CD4-positive, alpha-beta T cell treated with Interleukin-17A for 1 hour (primary cell): Measurements from ENCODE around the gene MT1G.
"Not testable (repeated sequence)": the region's sequence is repeated elsewhere in the genome, so short reads cannot be mapped to it uniquely, and the experiment has no call there.

ENCODE experiments used
- DNase-seq: peaks from one replicate; pipeline ENCODE4 v3.0.0-alpha.2; 2020

MT1G gene

DNA sequence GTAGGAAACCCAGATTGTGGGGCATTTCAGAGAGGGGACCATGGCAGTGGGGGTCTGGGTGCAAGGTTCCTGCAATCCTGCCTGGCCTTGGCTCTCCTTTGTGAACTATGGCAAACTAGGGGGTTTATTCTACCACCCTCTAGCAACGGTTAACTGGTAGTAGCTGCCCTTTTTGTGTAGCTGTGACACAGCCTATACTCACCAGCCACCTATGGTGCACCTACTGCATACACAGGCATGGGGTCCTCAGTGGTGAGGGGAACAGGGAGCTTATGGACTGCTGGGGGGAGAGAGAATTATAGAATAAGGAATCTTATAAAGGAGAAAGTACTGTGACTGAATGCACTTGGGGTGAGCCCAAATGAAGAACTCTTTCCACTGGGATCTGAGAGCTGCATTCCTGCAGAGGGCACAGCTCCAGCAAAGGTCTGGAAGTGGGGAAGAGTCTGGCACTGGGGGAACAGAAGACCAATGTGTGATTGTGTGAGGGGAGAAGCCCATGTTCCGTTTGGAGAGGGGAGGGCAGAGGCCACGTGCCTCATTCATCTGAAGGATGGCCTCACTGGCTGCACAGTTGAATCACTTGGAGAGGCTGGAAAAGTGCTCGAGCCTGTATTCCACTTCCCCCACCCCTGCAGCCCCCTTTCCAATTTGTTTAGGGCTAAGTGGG is 16.5 kb upstream of the MT1G start:
- DNase-seq, result no peak

DNA sequence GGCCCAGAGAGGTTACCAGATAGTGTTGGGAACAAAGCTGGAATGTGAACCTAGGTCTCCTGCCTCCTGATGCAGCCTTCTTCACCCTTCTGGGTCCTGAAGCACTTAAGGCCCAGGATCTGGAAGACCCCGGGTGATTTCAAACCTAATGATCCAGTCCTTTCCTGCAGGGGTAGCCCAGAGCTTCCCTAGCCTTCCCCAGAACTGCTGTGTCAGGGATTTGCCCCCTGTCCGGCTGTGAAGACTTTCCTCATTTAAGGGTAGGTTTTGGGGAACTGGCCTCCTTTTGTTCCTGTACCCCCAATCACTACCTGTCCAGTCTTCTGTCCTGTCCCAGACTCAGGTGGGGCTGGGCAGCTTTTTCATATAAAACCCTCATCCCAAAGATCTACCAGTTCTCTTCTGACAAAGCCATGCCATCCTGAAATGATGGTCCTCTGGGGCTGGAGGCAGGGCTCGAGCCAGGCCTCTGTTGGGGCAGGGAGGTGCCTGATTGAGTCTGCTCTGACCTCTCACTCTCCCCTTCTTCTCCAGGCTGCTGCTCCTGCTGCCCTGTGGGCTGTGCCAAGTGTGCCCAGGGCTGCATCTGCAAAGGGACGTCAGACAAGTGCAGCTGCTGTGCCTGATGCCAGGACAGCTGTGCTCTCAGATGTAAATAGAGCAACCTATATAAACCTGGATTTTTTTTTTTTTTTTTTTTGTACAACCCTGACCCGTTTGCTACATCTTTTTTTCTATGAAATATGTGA is 15.7 kb upstream of the MT1G start:
- no peak for DNase-seq

DNA sequence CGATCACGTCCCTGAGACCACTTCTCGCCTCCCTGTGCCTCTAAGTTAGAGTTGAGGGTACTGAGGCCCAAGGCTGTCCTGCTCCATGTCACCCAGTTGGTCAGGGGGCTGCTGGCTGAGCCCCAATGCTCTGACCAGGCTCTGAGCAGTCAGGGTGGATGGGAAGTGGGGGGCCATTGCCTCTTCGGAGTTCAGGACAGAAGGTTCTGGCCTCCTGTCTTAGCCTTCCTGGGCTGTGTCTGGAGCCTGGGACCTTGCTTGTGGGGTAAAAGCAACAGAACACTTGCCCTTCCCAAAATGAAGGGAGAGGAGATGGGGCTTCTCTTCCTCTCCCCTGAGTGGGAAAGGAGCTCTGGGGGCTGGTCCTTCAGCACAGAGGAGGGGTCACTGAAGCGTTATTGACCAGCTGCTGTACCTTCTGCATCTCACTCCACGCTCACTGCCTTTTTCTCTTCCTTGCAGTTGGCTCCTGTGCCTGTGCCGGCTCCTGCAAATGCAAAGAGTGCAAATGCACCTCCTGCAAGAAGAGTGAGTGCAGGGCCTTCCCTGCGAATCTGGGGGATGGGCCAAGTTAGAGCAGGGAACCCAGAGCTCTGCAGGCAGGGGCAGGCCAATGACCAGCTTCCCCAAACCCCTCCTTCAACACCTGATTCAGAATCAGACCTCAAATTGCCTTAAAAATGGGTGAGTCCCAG is 15.0 kb upstream of the MT1G start:
- peak; percentile 7 for DNase-seq

DNA sequence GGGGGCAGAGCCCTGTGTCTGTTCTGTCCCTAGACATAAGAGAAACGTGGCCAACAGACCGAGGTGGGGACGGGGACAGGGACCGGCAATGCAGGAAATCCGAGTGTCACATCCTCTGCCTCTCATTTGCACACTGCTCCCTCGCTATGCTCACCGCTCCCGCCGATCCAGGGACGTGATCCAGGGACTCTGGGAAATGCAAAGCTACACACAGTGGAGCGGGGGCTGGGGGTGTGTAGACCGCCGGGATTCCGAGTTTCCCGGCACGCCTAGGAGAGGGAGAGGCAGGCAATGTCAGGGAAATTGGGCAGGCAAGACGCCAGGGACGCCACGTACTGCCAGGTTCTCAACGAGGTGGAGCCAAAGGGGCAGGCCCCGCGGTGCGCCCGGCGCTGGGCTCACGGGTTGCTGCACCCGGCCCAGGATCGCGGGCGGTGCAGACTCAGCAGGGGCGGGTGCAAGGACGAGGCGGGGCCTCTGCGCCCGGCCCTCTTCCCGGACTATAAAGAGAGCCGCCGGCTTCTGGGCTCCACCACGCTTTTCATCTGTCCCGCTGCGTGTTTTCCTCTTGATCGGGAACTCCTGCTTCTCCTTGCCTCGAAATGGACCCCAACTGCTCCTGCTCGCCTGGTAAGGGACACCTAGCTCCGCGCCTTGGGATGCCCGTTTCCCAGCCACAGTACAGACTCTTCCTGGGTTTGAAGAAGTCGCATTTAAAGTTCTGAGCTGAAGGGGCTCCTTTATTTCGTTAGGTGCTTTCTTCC is 14.3 kb upstream of the MT1G start, which contains the start of gene MT1X:
Gene MT1X (plus strand): TSS at position 532 of the 764 bp plus-strand sequence. CDS start 71 bp downstream, at position 603.
- DNase-seq, result peak; percentile 89

DNA sequence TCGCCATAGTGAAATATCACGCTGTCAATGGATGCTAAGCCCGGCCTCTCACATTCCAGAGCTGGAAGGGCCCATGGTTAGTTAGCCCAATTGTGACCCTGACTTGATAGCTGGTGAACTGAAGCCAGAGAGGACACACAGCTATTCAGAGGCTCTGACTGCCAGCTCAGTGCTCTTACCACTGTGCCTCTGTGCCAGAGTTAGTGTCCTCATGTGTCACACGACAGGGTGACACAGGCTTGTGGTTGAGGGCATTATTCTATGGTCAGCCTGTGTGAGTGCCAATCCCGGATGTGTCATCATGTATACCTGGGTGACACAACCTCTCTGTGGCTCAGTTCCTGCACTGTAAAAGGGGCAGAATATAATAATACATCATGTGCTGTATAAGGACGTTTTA is 12.0 kb upstream of the MT1G start:
- DNase-seq, result no peak

DNA sequence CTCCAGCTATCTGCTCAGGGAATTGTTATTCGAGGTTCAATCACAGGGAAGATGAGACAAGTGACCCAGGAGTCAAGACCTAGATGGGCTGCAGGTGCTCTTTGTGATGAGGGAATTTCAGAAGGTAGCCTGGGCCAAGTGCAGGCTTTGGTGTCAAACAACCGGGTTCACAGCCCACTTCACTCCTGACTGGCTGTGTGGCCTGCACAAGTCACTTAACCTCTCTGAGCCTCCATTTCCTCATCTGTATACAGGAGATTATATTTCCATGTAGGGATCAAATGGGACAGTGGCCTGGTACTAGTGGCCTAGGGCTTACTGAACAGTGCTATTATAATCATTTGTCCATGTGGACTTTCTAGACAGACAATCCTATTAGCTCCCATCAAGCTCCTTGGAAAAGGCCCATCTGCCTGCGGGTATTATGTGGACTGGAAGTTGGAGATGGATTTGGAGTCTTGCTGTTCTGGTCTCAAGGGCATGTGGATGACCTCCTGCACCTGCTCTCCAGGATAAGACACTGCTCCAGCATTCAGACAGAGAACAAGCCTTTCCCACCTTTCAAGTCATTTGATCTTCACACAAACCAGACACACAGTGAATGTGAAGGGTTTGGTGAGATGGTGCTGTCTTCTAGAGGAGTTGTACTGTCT is 11.3 kb upstream of the MT1G start:
- DNase-seq, result no peak

DNA sequence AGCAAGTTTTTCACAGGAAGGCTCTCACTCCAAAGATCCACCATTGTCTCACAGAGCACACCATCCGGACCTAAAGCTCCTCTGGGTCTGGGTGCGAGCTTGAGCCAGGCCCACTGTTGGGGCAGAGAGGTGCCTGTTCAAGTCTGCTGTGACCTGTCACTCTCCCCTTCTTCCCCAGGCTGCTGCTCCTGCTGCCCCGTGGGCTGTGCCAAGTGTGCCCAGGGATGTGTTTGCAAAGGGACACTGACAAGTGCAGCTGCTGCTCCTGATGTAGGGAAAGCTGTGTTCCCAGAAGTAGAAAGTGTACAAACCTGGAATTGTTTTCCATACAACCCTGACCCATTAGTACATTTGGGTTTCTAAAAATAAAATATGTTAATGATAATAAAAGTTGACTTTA is 9.6 kb upstream of the MT1G start:
- no peak for DNase-seq

DNA sequence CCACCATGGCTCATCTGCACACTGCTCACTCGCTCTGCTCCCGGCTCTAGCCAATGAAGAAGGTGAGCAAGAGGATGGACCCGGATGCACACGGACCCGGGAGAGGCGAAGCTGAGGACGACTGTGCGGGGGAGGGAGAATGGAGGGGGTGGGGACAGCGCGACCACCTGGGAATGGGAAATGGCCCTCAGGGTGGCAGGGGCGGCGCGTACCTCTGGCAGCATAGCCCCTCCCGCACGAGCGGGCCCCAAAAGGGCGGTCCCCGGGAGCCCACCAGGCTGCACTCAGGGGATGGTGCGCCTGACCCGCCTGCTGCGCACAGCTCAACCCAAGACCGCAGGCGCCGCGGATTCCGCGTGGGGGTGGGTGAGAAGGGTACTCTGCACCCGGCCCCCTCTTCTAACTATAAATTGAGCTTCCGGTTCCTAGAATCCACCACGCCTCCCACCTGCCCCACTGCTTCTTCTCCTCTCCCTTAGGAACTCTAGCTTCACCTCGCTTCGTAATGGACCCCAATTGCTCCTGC is 7.9 kb upstream of the MT1G start:
- peak; percentile 38 for DNase-seq

DNA sequence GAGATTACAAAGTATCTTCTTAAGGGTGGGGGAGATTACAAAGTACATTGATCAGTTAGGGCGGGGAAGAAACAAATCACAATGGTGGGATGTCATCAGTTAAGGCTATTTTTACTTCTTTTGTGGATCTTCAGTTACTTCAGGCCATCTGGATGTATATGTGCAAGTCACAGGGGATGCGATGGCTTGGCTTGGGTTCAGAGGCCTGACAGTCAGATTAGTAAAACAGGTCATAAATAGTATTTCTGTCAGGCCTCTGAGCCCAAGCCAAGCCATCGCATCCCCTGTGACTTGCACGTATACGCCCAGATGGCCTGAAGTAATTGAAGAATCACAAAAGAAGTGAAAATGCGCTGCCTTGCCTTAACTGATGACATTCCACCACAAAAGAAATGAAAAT is 6.7 kb upstream of the MT1G start:
- not testable (repeated sequence) for DNase-seq

DNA sequence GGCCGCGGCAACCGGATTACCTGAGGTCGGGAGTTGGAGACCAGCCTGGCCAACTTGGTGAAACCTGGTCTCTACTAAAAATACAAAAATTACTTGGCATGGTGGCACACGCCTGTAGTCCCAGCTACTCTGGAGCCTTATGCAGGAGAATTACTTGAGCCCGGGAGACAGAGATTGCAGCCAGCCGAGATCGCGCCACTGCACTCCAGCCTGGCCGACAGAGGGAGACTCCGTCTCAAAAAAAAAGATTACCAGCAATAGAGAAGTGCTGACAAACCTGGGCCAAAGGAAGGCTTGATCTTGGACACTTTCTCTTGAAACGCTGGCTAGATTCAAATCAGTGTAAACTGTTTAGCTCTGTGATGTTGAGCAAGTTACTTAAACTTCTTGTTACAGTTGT is 6.1 kb upstream of the MT1G start:
- peak; percentile 31 for DNase-seq

DNA sequence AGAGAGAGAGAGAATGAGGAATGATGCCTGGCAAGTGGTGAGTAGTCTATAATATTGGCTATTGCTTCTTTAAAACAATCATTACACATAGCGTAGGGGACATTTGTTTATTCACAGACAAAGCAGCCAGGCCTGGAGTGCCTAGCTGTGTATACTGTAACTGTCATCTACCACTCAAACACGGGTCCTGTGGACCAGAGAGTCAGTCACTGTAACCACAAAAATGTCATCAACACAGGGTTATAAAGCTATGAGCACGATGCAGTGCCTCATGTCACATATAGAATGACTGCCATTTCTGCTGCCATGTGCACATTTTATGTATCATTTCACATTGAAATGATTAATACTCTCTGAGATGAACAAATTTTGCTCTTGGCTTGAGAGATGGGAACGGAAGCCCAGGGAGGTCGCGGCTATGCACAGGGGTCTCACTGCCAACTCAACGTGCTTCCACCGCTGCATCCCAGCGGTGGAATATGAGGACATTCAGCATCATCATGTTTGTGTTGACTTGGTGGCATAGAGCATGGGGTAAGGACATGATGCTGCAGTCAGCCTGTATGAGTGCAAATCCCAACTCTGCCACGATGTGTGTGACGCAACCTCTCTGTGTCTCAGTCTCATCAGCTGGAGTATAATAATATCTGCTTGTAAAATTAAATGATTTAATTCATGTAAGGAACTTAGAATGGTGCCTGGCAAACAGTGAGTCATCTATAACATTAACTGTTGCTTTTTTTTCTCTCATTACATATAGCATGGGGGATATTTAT is 5.1 kb upstream of the MT1G start:
- DNase-seq, result no peak

DNA sequence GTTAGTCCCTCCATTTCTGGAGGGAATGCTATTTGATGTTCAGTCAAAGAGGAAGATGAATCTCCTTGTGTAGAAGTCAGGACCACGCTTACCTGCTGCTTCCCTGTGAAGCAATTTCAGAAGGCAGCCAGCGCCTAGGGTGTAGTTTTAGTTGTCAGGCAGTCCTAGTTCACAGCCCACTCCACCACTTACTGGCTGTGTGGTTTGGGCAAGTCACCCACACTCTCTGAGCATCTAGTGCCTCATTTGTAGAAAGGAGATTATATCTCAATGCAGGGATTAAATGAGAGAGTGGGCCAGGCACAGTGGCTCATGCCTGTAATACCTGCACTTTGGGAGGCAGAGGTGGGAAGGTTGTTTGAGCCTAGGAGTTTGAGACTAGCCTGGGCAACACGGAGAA is 4.3 kb upstream of the MT1G start:
- DNase-seq, result not testable (repeated sequence)

DNA sequence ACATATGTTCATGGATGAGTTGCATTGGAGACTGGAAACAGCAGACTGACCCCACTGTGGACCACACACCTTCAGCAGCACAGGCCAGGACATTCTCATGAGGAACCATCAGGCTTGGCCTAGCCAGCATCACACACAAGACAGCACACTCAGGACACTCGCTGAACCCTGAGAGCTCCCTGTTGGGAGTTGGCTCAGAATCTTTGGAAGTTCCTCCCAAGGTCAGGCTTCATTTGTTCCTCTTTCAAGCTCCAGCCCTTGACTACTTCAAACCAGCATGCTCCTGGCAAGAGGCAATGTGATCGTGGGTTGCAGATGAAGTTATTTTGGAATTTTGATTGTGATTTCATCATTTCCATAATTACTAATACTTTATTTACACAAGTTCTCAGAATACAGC is 3.8 kb upstream of the MT1G start:
- DNase-seq, result not testable (repeated sequence)

DNA sequence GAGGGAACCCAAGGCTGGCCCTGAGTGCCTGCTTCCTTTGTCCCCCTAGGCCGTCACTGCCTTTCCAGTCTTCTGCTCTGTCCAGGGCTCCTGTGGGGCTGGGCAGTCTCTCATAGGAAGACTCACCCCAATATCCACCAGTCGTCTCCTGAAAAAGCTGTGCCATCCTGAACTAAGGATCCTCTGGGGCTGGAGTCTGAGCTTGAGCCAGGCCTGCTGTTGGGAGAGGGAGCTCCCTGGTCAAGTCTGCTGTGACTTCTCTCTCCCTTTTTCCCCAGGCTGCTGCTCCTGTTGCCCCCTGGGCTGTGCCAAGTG is 2.7 kb upstream of the MT1G start:
- no peak for DNase-seq

DNA sequence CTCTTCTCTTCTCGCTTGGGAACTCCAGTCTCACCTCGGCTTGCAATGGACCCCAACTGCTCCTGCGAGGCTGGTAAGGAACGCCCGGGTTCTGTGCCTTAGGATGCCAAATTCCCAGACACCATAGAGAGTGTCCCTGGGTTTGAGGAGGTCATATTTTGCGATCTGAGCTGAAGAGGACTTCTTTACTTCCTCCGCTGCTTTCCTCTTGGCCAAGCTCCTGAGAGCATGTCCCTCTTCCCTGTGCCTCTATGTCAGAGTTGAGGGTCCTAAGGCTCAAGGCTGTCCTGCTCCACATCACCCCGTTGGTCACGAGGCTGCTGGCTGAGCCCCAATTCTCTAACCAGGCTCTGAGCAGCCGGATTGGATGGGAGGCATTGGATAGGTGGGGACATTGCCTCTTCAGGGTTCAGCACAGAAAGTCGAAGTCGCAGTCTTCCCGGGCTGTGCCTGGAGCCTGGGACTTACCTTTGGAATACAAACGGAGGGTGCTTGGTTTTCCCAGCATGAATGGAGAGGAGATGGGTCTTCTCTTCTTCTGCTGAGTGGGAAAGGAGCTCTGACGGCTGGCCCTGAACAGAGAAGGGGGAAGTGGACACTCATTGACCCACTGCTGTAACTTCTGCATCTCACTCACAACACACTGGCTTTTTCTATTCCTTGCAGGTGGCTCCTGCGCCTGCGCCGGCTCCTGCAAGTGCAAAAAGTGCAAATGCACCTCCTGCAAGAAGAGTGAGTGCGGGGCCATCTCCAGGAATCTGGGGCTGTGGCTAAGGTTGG is 2.2 kb upstream of the MT1G start:
- DNase-seq, result no peak

DNA sequence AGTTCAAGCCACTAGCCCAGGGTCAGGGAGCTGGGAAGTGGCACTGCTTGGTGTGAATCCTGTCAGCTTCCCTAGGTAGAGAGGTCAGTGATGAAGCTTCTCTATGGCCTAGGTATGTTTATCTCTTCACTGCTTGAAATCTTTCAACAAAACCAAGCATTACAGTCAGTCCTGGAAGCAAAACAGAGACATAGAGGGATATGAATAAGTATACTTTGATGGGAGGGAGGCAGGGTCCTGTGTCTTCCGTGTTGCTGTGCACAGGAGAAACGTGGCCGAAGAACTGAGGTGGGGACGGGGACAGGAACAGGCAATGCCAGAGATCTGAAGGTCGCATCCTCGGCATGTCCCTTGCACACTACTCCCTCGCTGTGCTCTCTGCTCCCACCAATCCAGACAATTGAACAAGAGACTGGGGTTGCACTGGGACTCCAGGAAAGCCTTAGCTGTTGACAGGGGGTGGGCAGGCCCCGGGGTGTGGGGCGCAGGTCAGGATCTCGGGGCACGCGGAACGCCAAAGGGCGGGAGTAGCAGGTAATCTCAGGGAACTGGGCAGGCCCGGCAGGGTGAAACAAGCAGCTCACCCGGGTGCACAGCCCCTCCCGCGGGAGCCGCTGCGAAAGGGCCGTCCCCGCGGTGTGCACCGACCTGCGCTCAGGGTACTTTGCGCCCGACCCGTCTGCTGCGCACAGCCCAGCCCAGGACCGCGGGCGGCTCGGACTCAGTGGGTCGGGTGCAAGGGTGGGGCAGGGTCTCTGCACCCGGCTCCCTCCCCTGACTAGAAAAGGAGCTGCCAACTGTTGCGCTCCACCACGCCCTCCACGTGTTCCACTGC is 1.4 kb upstream of the MT1G start, which contains the start of gene MT1H:
Gene MT1H (plus strand): TSS at position 810 of the 835 bp plus-strand sequence. CDS start 71 bp downstream, outside the sequence.
- no peak for DNase-seq

DNA sequence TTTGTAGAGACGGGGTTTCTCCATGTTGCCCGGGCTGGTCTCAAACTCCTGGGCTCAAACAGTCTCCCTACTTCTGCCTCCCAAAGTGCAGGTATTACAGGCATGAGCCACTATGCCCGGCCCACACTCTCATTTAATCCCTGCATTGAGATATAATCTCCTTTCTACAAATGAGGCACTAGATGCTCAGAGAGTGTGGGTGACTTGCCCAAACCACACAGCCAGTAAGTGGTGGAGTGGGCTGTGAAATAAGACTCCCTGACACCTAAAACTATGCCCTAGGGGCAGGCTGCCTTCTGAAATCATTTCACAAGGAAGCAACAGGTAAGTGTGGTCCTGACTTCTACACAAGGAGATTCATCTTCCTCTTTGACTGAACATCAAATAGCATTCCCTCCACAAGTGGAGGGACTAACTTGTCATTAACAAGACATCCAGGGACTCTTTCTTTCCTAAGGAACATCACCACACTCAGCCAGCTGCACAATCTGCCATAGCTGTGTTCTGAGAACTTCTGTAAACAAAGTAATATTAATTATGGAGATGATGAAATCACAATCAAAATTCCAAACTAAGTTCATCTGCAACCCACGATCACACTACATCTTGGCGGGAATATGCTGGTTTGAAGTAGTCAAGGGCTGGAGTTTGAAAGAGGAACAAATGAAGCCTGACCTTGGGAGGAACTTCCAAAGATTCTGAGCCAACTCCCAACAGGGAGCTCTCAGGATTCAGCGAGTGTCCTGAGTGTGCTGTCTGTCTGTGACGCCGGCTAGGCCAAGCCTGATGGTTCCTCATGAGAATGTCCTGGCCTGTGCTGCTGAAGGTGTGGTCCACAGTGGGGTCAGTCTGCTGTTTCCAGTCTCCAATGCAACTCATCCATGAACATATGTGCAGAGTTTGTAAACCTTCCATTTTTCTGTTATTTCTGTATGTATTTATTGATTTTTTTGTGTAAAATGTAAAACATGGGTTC is 2.3 kb downstream of the MT1G start:
- DNase-seq, result not testable (repeated sequence)

DNA sequence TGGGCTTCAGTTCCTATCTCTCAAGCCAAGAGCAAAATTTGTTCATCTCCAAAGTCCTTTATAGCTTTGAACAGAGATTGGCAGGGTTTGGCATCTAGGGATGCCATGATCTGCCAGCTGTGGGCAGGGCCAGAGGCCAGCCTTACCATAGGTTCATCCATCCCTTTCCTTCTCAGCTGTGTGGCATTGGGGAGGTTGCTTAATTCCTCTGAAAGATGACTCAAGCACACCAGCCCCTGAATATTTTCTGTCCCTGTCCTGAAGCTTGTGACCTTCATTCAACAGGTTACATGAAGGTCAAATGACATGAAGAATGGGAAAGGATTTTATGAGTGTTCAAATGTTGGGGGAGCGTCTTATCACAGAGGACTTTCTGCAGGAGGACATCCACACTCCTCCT is 3.4 kb downstream of the MT1G start:
- no peak for DNase-seq
